Upper lobe of right lung (tissue), 1 donor: ENCODE results near the gene CEP290. TPM values are rescaled to one million over a fixed set of nuclear protein-coding genes. Genes with fewer than 3 reads are reported as not detected.

ENCODE experiments used
- ATAC-seq: fragments of 200-7000 bp; cut with Tn5 transposase; one replicate; pipeline ENCODE4 v1.9.1; 2020; ENCODE audit warnings: mild to moderate bottlenecking, moderate library complexity
- DNase-seq: peaks from one replicate; pipeline ENCODE4 v3.0.0-alpha.2; 2020
- H3K27ac ChIP-seq: fragments of 200-600 bp; one replicate; pipeline ENCODE4 v1.8.0; 2022
- H3K27me3 ChIP-seq: fragments of 200-600 bp; one replicate; pipeline ENCODE4 v1.8.0; 2022; ENCODE audit warnings: mild to moderate bottlenecking
- H3K36me3 ChIP-seq: fragments of 200-600 bp; one replicate; pipeline ENCODE4 v1.8.0; 2022
- H3K4me1 ChIP-seq: fragments of 200-600 bp; one replicate; pipeline ENCODE4 v1.8.0; 2022
- H3K4me3 ChIP-seq: fragments of 200-600 bp; one replicate; pipeline ENCODE4 v1.8.0; 2022; ENCODE audit warnings: mild to moderate bottlenecking
- H3K9me3 ChIP-seq: fragments of 200-600 bp; one replicate; pipeline ENCODE4 v1.8.0; 2022
- intact Hi-C: fragments of 100-400 bp; cut with DNase I; formaldehyde crosslinking; loops from one replicate; pipeline ENCODE4 v1.11.0; 2022
- total RNA-seq: library from RNA; stranded (reverse); fragmentation: NEBNext Ultra II Directional; extraction: Animal tissue kit (Norgen Biotek cat#: 25700); gene quantifications from one replicate; pipeline ENCODE4 v1.2.1, GENCODE V29; 2021
- TF ChIP-seq, protein P1 (sequence below): fragments of 200-600 bp; IDR thresholded peaks from one replicate; pipeline ENCODE4 v1.8.0; 2022; ENCODE audit warnings: antibody characterized with exemption
- donor health status: DM: no; HTN: yes; CAD: no; lungs with severe emphysema.

Gene CEP290
- total RNA-seq, 1 donor from 2014 or later: 11.8 TPM

DNA sequence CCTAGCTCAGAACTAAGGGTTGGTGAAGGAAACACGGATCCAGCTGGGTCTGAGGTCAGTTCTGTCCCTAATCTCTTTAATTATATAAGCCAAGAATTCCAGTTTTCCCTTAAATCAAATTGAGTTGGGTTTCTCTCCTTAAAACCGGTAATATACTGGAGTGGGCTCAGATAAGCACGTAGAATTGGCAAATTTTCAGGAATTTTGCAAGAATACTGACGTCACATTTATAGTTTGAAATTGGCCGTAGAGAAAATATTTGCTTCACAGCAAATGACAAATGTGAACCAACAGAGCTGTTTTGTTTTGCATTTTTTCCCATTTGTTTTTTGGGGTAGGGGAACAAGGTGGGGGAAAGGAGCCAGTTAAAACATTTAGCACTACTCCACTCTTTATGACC lies 130.1 kb downstream of the CEP290 start:
- no peaks in the 10 kb centered on the region for H3K36me3 ChIP-seq
- no peaks in the 10 kb centered on the region for H3K4me1 ChIP-seq
- ATAC-seq: no peak
- H3K27ac ChIP-seq: no peak overlapping the region
- TF ChIP-seq, protein P1, sequence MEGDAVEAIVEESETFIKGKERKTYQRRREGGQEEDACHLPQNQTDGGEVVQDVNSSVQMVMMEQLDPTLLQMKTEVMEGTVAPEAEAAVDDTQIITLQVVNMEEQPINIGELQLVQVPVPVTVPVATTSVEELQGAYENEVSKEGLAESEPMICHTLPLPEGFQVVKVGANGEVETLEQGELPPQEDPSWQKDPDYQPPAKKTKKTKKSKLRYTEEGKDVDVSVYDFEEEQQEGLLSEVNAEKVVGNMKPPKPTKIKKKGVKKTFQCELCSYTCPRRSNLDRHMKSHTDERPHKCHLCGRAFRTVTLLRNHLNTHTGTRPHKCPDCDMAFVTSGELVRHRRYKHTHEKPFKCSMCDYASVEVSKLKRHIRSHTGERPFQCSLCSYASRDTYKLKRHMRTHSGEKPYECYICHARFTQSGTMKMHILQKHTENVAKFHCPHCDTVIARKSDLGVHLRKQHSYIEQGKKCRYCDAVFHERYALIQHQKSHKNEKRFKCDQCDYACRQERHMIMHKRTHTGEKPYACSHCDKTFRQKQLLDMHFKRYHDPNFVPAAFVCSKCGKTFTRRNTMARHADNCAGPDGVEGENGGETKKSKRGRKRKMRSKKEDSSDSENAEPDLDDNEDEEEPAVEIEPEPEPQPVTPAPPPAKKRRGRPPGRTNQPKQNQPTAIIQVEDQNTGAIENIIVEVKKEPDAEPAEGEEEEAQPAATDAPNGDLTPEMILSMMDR: no peak
- no peak for DNase-seq
- H3K27me3 ChIP-seq: no peaks in the 10 kb centered on the region
- no peaks in the 10 kb centered on the region for H3K9me3 ChIP-seq
- H3K4me3 ChIP-seq: no peak overlapping the region
- intact Hi-C loops: no loop called here

DNA sequence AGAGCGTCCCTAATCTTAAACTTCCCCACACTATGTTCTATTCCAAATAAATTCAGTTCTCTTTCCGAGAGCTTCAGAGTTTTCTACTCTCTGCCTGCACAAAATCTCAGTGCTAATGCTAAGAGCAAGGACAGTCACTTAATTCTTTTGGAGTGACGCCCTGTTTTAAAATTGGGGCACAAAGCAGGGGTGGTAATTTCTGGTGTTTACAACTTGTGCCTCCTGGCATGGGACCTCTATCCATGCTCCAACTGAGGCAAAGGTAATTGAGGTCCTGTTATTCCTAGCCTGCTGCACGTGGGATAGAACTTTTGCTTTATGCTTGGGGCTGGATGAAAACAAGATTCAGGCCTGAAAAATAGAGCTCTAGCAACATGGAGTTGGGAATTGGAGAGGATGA lies 135.5 kb downstream of the CEP290 start:
- Histone ChIP-seq H3K36me3 (no peaks in the 10 kb centered on the region), H3K27ac (no peak overlapping the region), H3K9me3 (no peaks in the 10 kb centered on the region), H3K4me3 (no peak overlapping the region), H3K27me3 (no peaks in the 10 kb centered on the region), H3K4me1 (no peaks in the 10 kb centered on the region)
- no peak for DNase-seq
- intact Hi-C loops: no loop called here
- TF ChIP-seq, protein P1: no peak
- ATAC-seq: no peak

DNA sequence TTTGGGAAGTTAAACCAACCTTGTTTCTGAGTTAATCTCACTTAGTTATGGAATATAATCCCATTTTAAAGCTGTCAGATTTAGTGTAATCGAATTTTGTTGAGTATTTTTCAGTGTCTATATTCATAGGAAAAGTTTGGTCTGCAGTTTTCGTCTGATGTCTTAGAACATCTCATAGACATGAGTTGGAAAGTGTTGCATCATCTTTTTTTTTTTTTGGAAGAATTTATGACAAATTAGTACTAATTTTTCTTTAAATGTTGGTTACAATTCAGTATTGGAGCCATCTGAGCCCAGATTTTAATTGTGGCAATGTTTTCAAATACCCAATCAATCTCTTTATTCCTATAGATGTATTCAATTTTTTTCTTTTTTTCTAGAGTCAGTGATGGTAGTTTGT lies 140.6 kb downstream of the CEP290 start:
- ATAC-seq (no peak), DNase-seq (no peak)
- H3K27ac ChIP-seq: no peak overlapping the region
- TF ChIP-seq, protein P1: no peak
- H3K27me3 ChIP-seq: no peaks in the 10 kb centered on the region
- intact Hi-C loops: no loop called here
- no peaks in the 10 kb centered on the region for H3K4me1 ChIP-seq
- no peaks in the 10 kb centered on the region for H3K9me3 ChIP-seq
- H3K4me3 ChIP-seq: no peak overlapping the region
- H3K36me3 ChIP-seq: no peaks in the 10 kb centered on the region

Other genes starting within 250 kb of the CEP290 start
- gene C12orf50, start 112.7 kb downstream of the CEP290 start, total RNA-seq: not detected
- 23.5 TPM for gene TMTC3, start 219 bp upstream of the CEP290 start, total RNA-seq